ENCODE data around the gene SIGLEC5. TPM values are rescaled to one million over a fixed set of nuclear protein-coding genes. Genes with fewer than 3 reads are reported as not detected.
A peak's percentile ranks its signal among the peaks of the same experiment; 100 is the strongest.
"Not testable (repeated sequence)": the region's sequence is repeated elsewhere in the genome, so short reads cannot be mapped to it uniquely, and the experiment has no call there.

The SIGLEC5 gene
- total RNA-seq, 2 donors from 2014 or later, result not detected

- not testable (repeated sequence) for H3K9me3 Mint-ChIP-seq; H3K36me3 Mint-ChIP-seq (ENCODE audit: insufficient read depth in 2 of 2); H3K4me1 Mint-ChIP-seq (ENCODE audit: low read depth); ATAC-seq (replicated peaks in 1 of 2); H3K4me3 Mint-ChIP-seq; DNase-seq; H3K27ac Mint-ChIP-seq
- peaks cover 55% of the 10 kb centered on the region for H3K27me3 Mint-ChIP-seq (ENCODE audit: low read depth)
Observed at GRCh38 chr19:51646730-51647129, 16.5 kb upstream of the SIGLEC5 start, which contains the start of gene SIGLEC14. Gene SIGLEC14, minus strand, starts transcription at chr19:51646825. Its CDS starts 66 bp downstream, at chr19:51646759.

- peaks cover 59% of the 10 kb centered on the region for H3K27me3 Mint-ChIP-seq (ENCODE audit: low read depth)
- no peaks in the 10 kb centered on the region for H3K9me3 Mint-ChIP-seq
- ATAC-seq (replicated peaks in 1 of 2) (no peak), DNase-seq (no peak)
- no peaks in the 10 kb centered on the region for H3K4me1 Mint-ChIP-seq (ENCODE audit: low read depth)
- no peak overlapping the region for H3K27ac Mint-ChIP-seq
- H3K36me3 Mint-ChIP-seq (ENCODE audit: insufficient read depth in 2 of 2), result no peaks in the 10 kb centered on the region
- no peak overlapping the region for H3K4me3 Mint-ChIP-seq
Observed at GRCh38 chr19:51644636-51645271, 14.6 kb upstream of the SIGLEC5 start.

GRCh38 chr19:51641648-51642047 is 11.4 kb upstream of the SIGLEC5 start:
- Mint-ChIP-seq H3K4me1 (ENCODE audit: low read depth) (no peaks in the 10 kb centered on the region), H3K27ac (no peak overlapping the region), H3K36me3 (ENCODE audit: insufficient read depth in 2 of 2) (peaks cover 0 to 1% of the 10 kb centered on the region in 2 donors), H3K9me3 (no peaks in the 10 kb centered on the region), H3K4me3 (no peak overlapping the region), H3K27me3 (ENCODE audit: low read depth) (peaks cover 83% of the 10 kb centered on the region)
- ATAC-seq (replicated peaks in 1 of 2) (no peak), DNase-seq (no peak)

- H3K27ac Mint-ChIP-seq, result no peak overlapping the region
- no peak for DNase-seq
- H3K4me1 Mint-ChIP-seq (ENCODE audit: low read depth), result no peaks in the 10 kb centered on the region
- H3K36me3 Mint-ChIP-seq (ENCODE audit: insufficient read depth in 2 of 2), result peaks cover 0 to 1% of the 10 kb centered on the region in 2 donors
- no peak overlapping the region for H3K4me3 Mint-ChIP-seq
- no peak for ATAC-seq (replicated peaks in 1 of 2)
- no peaks in the 10 kb centered on the region for H3K9me3 Mint-ChIP-seq
- peaks cover 85% of the 10 kb centered on the region for H3K27me3 Mint-ChIP-seq (ENCODE audit: low read depth)
Observed at GRCh38 chr19:51640386-51640785, 10.2 kb upstream of the SIGLEC5 start.

- Mint-ChIP-seq H3K4me1 (ENCODE audit: low read depth) (no peaks in the 10 kb centered on the region), H3K27me3 (ENCODE audit: low read depth) (peaks cover 80% of the 10 kb centered on the region), H3K9me3 (no peaks in the 10 kb centered on the region), H3K27ac (no peak overlapping the region), H3K4me3 (no peak overlapping the region), H3K36me3 (ENCODE audit: insufficient read depth in 2 of 2) (peaks cover 0 to 1% of the 10 kb centered on the region in 2 donors)
- no peak for DNase-seq
- no peak for ATAC-seq (replicated peaks in 1 of 2)
Observed at GRCh38 chr19:51639916-51640315, 9.7 kb upstream of the SIGLEC5 start.

GRCh38 chr19:51637362-51637978 is 7.3 kb upstream of the SIGLEC5 start:
- H3K36me3 Mint-ChIP-seq (ENCODE audit: insufficient read depth in 2 of 2), result peaks cover 0 to 1% of the 10 kb centered on the region in 2 donors
- H3K4me1 Mint-ChIP-seq (ENCODE audit: low read depth), result no peaks in the 10 kb centered on the region
- no peaks in the 10 kb centered on the region for H3K9me3 Mint-ChIP-seq
- H3K27ac Mint-ChIP-seq, result peak overlapping the region; percentile 52
- DNase-seq (no peak), ATAC-seq (replicated peaks in 1 of 2) (no peak)
- peaks cover 61% of the 10 kb centered on the region for H3K27me3 Mint-ChIP-seq (ENCODE audit: low read depth)
- no peak overlapping the region for H3K4me3 Mint-ChIP-seq

- peaks cover 0 to 1% of the 10 kb centered on the region in 2 donors for H3K36me3 Mint-ChIP-seq (ENCODE audit: insufficient read depth in 2 of 2)
- H3K27ac Mint-ChIP-seq, result no peak overlapping the region
- no peaks in the 10 kb centered on the region for H3K4me1 Mint-ChIP-seq (ENCODE audit: low read depth)
- H3K4me3 Mint-ChIP-seq, result no peak overlapping the region
- ATAC-seq (replicated peaks in 1 of 2) (no peak), DNase-seq (no peak)
- peaks cover 45% of the 10 kb centered on the region for H3K27me3 Mint-ChIP-seq (ENCODE audit: low read depth)
- H3K9me3 Mint-ChIP-seq, result no peaks in the 10 kb centered on the region
Observed at GRCh38 chr19:51632126-51632525, 1.9 kb upstream of the SIGLEC5 start.

- no peaks in the 10 kb centered on the region for H3K36me3 Mint-ChIP-seq (ENCODE audit: insufficient read depth in 2 of 2)
- H3K27ac Mint-ChIP-seq, result no peak overlapping the region
- no peak overlapping the region for H3K4me3 Mint-ChIP-seq
- H3K27me3 Mint-ChIP-seq (ENCODE audit: low read depth), result peaks cover 62% of the 10 kb centered on the region
- H3K4me1 Mint-ChIP-seq (ENCODE audit: low read depth), result no peaks in the 10 kb centered on the region
- no peaks in the 10 kb centered on the region for H3K9me3 Mint-ChIP-seq
- no peak for DNase-seq
- no peak for ATAC-seq (replicated peaks in 1 of 2)
Observed at GRCh38 chr19:51628153-51628939, 1.9 kb downstream of the SIGLEC5 start.

GRCh38 chr19:51627491-51628138 is 2.6 kb downstream of the SIGLEC5 start:
- H3K27ac Mint-ChIP-seq, result no peak overlapping the region
- DNase-seq, result no peak
- no peaks in the 10 kb centered on the region for H3K4me1 Mint-ChIP-seq (ENCODE audit: low read depth)
- peaks cover 0 to 2% of the 10 kb centered on the region in 2 donors for H3K36me3 Mint-ChIP-seq (ENCODE audit: insufficient read depth in 2 of 2)
- H3K4me3 Mint-ChIP-seq, result no peak overlapping the region
- no peak for ATAC-seq (replicated peaks in 1 of 2)
- H3K27me3 Mint-ChIP-seq (ENCODE audit: low read depth), result peaks cover 60% of the 10 kb centered on the region
- H3K9me3 Mint-ChIP-seq, result no peaks in the 10 kb centered on the region

- no peak for ATAC-seq (replicated peaks in 1 of 2)
Observed at GRCh38 chr19:51626675-51627074, 3.5 kb downstream of the SIGLEC5 start.

GRCh38 chr19:51621178-51621577 is 9.0 kb downstream of the SIGLEC5 start:
- DNase-seq (no peak), ATAC-seq (replicated peaks in 1 of 2) (no peak)
- H3K27ac Mint-ChIP-seq, result no peak overlapping the region
- no peaks in the 10 kb centered on the region for H3K4me1 Mint-ChIP-seq (ENCODE audit: low read depth)
- no peak overlapping the region for H3K4me3 Mint-ChIP-seq
- H3K27me3 Mint-ChIP-seq (ENCODE audit: low read depth), result peaks cover 37% of the 10 kb centered on the region
- peaks cover 0 to 2% of the 10 kb centered on the region in 2 donors for H3K36me3 Mint-ChIP-seq (ENCODE audit: insufficient read depth in 2 of 2)
- no peaks in the 10 kb centered on the region for H3K9me3 Mint-ChIP-seq

More at GRCh38 chr19:51626675-51627074, 3.5 kb downstream of the SIGLEC5 start:
- peaks cover 51% of the 10 kb centered on the region for H3K27me3 Mint-ChIP-seq (ENCODE audit: low read depth)
- peaks cover 0 to 2% of the 10 kb centered on the region in 2 donors for H3K36me3 Mint-ChIP-seq (ENCODE audit: insufficient read depth in 2 of 2)
- H3K27ac Mint-ChIP-seq, result no peak overlapping the region
- H3K4me1 Mint-ChIP-seq (ENCODE audit: low read depth), result no peaks in the 10 kb centered on the region
- H3K4me3 Mint-ChIP-seq, result no peak overlapping the region
- DNase-seq, result no peak
- no peaks in the 10 kb centered on the region for H3K9me3 Mint-ChIP-seq

- no peaks in the 10 kb centered on the region for H3K4me1 Mint-ChIP-seq (ENCODE audit: low read depth)
- H3K9me3 Mint-ChIP-seq, result peaks cover 8 to 9% of the 10 kb centered on the region in 2 donors
- no peak overlapping the region for H3K4me3 Mint-ChIP-seq
- DNase-seq (no peak), ATAC-seq (replicated peaks in 1 of 2) (no peak)
- peaks cover 4 to 7% of the 10 kb centered on the region in 2 donors for H3K36me3 Mint-ChIP-seq (ENCODE audit: insufficient read depth in 2 of 2)
- H3K27me3 Mint-ChIP-seq (ENCODE audit: low read depth), result peaks cover 57% of the 10 kb centered on the region
- H3K27ac Mint-ChIP-seq, result no peak overlapping the region
Observed at GRCh38 chr19:51615991-51616390, 14.2 kb downstream of the SIGLEC5 start.

GRCh38 chr19:51614789-51615188 is 15.4 kb downstream of the SIGLEC5 start:
- Mint-ChIP-seq H3K4me1 (ENCODE audit: low read depth) (peaks cover 4% of the 10 kb centered on the region), H3K36me3 (ENCODE audit: insufficient read depth in 2 of 2) (peaks cover 4 to 9% of the 10 kb centered on the region in 2 donors), H3K27ac (no peak overlapping the region), H3K9me3 (peaks cover 8 to 9% of the 10 kb centered on the region in 2 donors), H3K27me3 (ENCODE audit: low read depth) (peaks cover 58% of the 10 kb centered on the region), H3K4me3 (no peak overlapping the region)
- no peak for ATAC-seq (replicated peaks in 1 of 2)
- no peak for DNase-seq
